ENCODE results near the gene SPART.

The SPART gene

GRCh38 chr13:36357692-36358091 lies 11.5 kb upstream of the SPART start:
- no peak for TF ChIP-seq CTCF (IDR thresholded peaks at IDR 0.05; ENCODE audit: low read depth, low read length)
- no peak for TF ChIP-seq MYC (IDR thresholded peaks at IDR 0.05; ENCODE audit: low read depth, low read length)
- no peak for TF ChIP-seq MAX (IDR thresholded peaks at IDR 0.05; ENCODE audit: low read depth, low read length)
- TF ChIP-seq POLR2A (IDR thresholded peaks at IDR 0.05; ENCODE audit: extremely low read depth, insufficient read length): no peak
- no peak for DNase-seq (ENCODE audit: low read depth)
- no peak overlapping the region for H3K4me3 ChIP-seq (ENCODE audit: low read depth, low read length)

GRCh38 chr13:36357231-36357630 lies 11.0 kb upstream of the SPART start:
- no peak for TF ChIP-seq POLR2A (IDR thresholded peaks at IDR 0.05; ENCODE audit: extremely low read depth, insufficient read length)
- no peak for TF ChIP-seq MYC (IDR thresholded peaks at IDR 0.05; ENCODE audit: low read depth, low read length)
- TF ChIP-seq CTCF (IDR thresholded peaks at IDR 0.05; ENCODE audit: low read depth, low read length): no peak
- no peak for TF ChIP-seq MAX (IDR thresholded peaks at IDR 0.05; ENCODE audit: low read depth, low read length)
- no peak overlapping the region for H3K4me3 ChIP-seq (ENCODE audit: low read depth, low read length)

GRCh38 chr13:36356058-36356457 lies 9.9 kb upstream of the SPART start:
- no peak overlapping the region for H3K4me3 ChIP-seq (ENCODE audit: low read depth, low read length)
- no peak for TF ChIP-seq POLR2A (IDR thresholded peaks at IDR 0.05; ENCODE audit: extremely low read depth, insufficient read length)
- no peak for TF ChIP-seq MYC (IDR thresholded peaks at IDR 0.05; ENCODE audit: low read depth, low read length)
- TF ChIP-seq CTCF (IDR thresholded peaks at IDR 0.05; ENCODE audit: low read depth, low read length): no peak
- TF ChIP-seq MAX (IDR thresholded peaks at IDR 0.05; ENCODE audit: low read depth, low read length): no peak
- no peak for DNase-seq (ENCODE audit: low read depth)

More at GRCh38 chr13:36357231-36357630, 11.0 kb upstream of the SPART start:
- DNase-seq (ENCODE audit: low read depth): no peak

GRCh38 chr13:36355632-36356031 lies 9.4 kb upstream of the SPART start:
- no peak for DNase-seq (ENCODE audit: low read depth)
- TF ChIP-seq MAX (IDR thresholded peaks at IDR 0.05; ENCODE audit: low read depth, low read length): no peak
- TF ChIP-seq POLR2A (IDR thresholded peaks at IDR 0.05; ENCODE audit: extremely low read depth, insufficient read length): no peak
- no peak for TF ChIP-seq CTCF (IDR thresholded peaks at IDR 0.05; ENCODE audit: low read depth, low read length)
- TF ChIP-seq MYC (IDR thresholded peaks at IDR 0.05; ENCODE audit: low read depth, low read length): no peak
- no peak overlapping the region for H3K4me3 ChIP-seq (ENCODE audit: low read depth, low read length)

GRCh38 chr13:36354842-36355623 lies 8.8 kb upstream of the SPART start:
- DNase-seq (ENCODE audit: low read depth): no peak
- no peak for TF ChIP-seq MYC (IDR thresholded peaks at IDR 0.05; ENCODE audit: low read depth, low read length)
- TF ChIP-seq CTCF (IDR thresholded peaks at IDR 0.05; ENCODE audit: low read depth, low read length): no peak
- TF ChIP-seq POLR2A (IDR thresholded peaks at IDR 0.05; ENCODE audit: extremely low read depth, insufficient read length): no peak
- TF ChIP-seq MAX (IDR thresholded peaks at IDR 0.05; ENCODE audit: low read depth, low read length): no peak

More at GRCh38 chr13:36354842-36355623, 8.8 kb upstream of the SPART start:
- no peak overlapping the region for H3K4me3 ChIP-seq (ENCODE audit: low read depth, low read length)

Measured in NB4 (cell line).